Astrocyte (in vitro differentiated cells and primary cell): ENCODE data around the gene TBC1D5. TPM values are rescaled to one million over a fixed set of nuclear protein-coding genes. Genes with fewer than 3 reads are reported as not detected.

Source experiments
- DNase-seq: peaks from one replicate; pipeline ENCODE4 v3.0.0-alpha.2; 2010; ENCODE audit warnings: low read depth
- FAIRE-seq: peaks from 2 replicates; lab custom pipeline; 2011; peaks lifted over from hg19 to GRCh38; lab: Jason Lieb, UNC
- H2AFZ ChIP-seq: 2 replicates; pipeline ENCODE4 v1.6.0; 2012; ENCODE audit warnings: low read depth, low read length, inconsistent platforms
- H3K27ac ChIP-seq: 2 replicates; pipeline ENCODE4 v1.5.1; 2011; ENCODE audit warnings: low read depth, low read length, inconsistent platforms
- H3K27me3 ChIP-seq: 2 replicates; pipeline ENCODE4 v1.6.0; 2011; ENCODE audit warnings: low read length, inconsistent platforms; ENCODE audit not compliant: insufficient read depth
- H3K36me3 ChIP-seq: 2 replicates; pipeline ENCODE4 v1.5.1; 2011; ENCODE audit warnings: low read length, inconsistent platforms; ENCODE audit not compliant: insufficient read depth
- H3K4me1 ChIP-seq: 2 replicates; pipeline ENCODE4 v1.5.1; 2011; ENCODE audit warnings: low read length, inconsistent platforms; ENCODE audit not compliant: insufficient read depth
- H3K4me2 ChIP-seq: 2 replicates; pipeline ENCODE4 v1.6.0; 2012; ENCODE audit warnings: low read length, inconsistent platforms
- H3K4me3 ChIP-seq: 2 replicates; pipeline ENCODE4 v1.5.1; 2011; ENCODE audit warnings: low read depth, mild to moderate bottlenecking, low read length, inconsistent platforms; ENCODE audit not compliant: insufficient read depth
- H3K79me2 ChIP-seq: 2 replicates; pipeline ENCODE4 v1.6.0; 2012; ENCODE audit warnings: mild to moderate bottlenecking, low read length, inconsistent platforms; ENCODE audit not compliant: insufficient read depth
- H3K9ac ChIP-seq: 2 replicates; pipeline ENCODE4 v1.6.0; 2012; ENCODE audit warnings: mild to moderate bottlenecking, low read length, inconsistent platforms
- H3K9me3 ChIP-seq: 2 replicates; pipeline ENCODE4 v1.5.1; 2012; ENCODE audit warnings: low read depth, mild to moderate bottlenecking, low read length, inconsistent platforms; ENCODE audit not compliant: insufficient read depth
- H4K20me1 ChIP-seq: 2 replicates; pipeline ENCODE4 v1.6.0; 2012; ENCODE audit warnings: low read length, inconsistent platforms; ENCODE audit not compliant: insufficient read depth
- H3K27ac Mint-ChIP-seq: one replicate; pipeline ENCODE4 v1.8.0; 2021; ENCODE audit warnings: mild to moderate bottlenecking, mixed read lengths; ENCODE audit not compliant: unreplicated experiment
- H3K27me3 Mint-ChIP-seq: one replicate; pipeline ENCODE4 v1.8.0; 2021; ENCODE audit warnings: low read depth, mixed read lengths; ENCODE audit not compliant: unreplicated experiment
- H3K36me3 Mint-ChIP-seq: one replicate; pipeline ENCODE4 v1.8.0; 2021; ENCODE audit warnings: low read depth, mixed read lengths; ENCODE audit not compliant: unreplicated experiment
- H3K4me1 Mint-ChIP-seq: one replicate; pipeline ENCODE4 v1.8.0; 2021; ENCODE audit warnings: low read depth, mixed read lengths; ENCODE audit not compliant: unreplicated experiment
- H3K4me3 Mint-ChIP-seq: one replicate; pipeline ENCODE4 v1.8.0; 2021; ENCODE audit warnings: mild to moderate bottlenecking, moderate library complexity, mixed read lengths; ENCODE audit not compliant: unreplicated experiment
- H3K9me3 Mint-ChIP-seq: one replicate; pipeline ENCODE4 v1.8.0; 2021; ENCODE audit warnings: mild to moderate bottlenecking, mixed read lengths; ENCODE audit not compliant: unreplicated experiment
- CTCF ChIP-seq: IDR thresholded peaks from 2 replicates; pipeline ENCODE4 v1.5.1; 2011; ENCODE audit warnings: low read depth, mild to moderate bottlenecking, inconsistent platforms, low read length, moderate library complexity; ENCODE audit not compliant: insufficient read depth
- EZH2 ChIP-seq: IDR thresholded peaks from 2 replicates; pipeline ENCODE4 v1.6.1; 2012; ENCODE audit warnings: mild to moderate bottlenecking, low read length, inconsistent platforms; ENCODE audit not compliant: insufficient read depth
- total RNA-seq: library from RNA; stranded (reverse); gene quantifications from 2 replicates; pipeline ENCODE4 v1.2.1, GENCODE V29; 2021

The TBC1D5 gene
- total RNA-seq, 1 donor from 2014 or later: 23.0 TPM

GRCh38 chr3:17581421-17582080 is 160.9 kb downstream of the TBC1D5 start:
- FAIRE-seq: no peak
- peaks cover 13% of the 10 kb centered on the region for H3K4me1 Mint-ChIP-seq

GRCh38 chr3:17580901-17581300 is 161.5 kb downstream of the TBC1D5 start:
- Histone ChIP-seq H3K4me1 (no peaks in the 10 kb centered on the region), H3K9ac (no peak overlapping the region), H3K79me2 (no peaks in the 10 kb centered on the region), H3K4me2 (no peak overlapping the region), H3K9me3 (no peaks in the 10 kb centered on the region), H4K20me1 (no peaks in the 10 kb centered on the region), H3K36me3 (no peaks in the 10 kb centered on the region), H3K4me3 (no peak overlapping the region), H3K27me3 (no peaks in the 10 kb centered on the region), H3K27ac (no peak overlapping the region), H2AFZ (no peak overlapping the region)
- peaks cover 11% of the 10 kb centered on the region for H3K4me1 Mint-ChIP-seq
- H3K36me3 Mint-ChIP-seq: no peaks in the 10 kb centered on the region
- H3K27me3 Mint-ChIP-seq: no peaks in the 10 kb centered on the region
- DNase-seq: no peak
- no peak for FAIRE-seq
- H3K27ac Mint-ChIP-seq: no peak overlapping the region
- H3K4me3 Mint-ChIP-seq: no peak overlapping the region
- TF ChIP-seq EZH2 (no peak), CTCF (no peak)
- H3K9me3 Mint-ChIP-seq: no peaks in the 10 kb centered on the region

More at GRCh38 chr3:17581421-17582080, 160.9 kb downstream of the TBC1D5 start:
- Histone ChIP-seq H3K4me2 (no peak overlapping the region), H3K27ac (no peak overlapping the region), H3K79me2 (no peaks in the 10 kb centered on the region), H3K4me1 (no peaks in the 10 kb centered on the region), H4K20me1 (no peaks in the 10 kb centered on the region), H3K9me3 (no peaks in the 10 kb centered on the region), H3K9ac (no peak overlapping the region), H2AFZ (no peak overlapping the region), H3K4me3 (no peak overlapping the region), H3K27me3 (no peaks in the 10 kb centered on the region), H3K36me3 (no peaks in the 10 kb centered on the region)
- H3K36me3 Mint-ChIP-seq: no peaks in the 10 kb centered on the region
- no peak overlapping the region for H3K27ac Mint-ChIP-seq
- no peaks in the 10 kb centered on the region for H3K9me3 Mint-ChIP-seq
- H3K27me3 Mint-ChIP-seq: no peaks in the 10 kb centered on the region
- no peak for TF ChIP-seq CTCF
- no peak for TF ChIP-seq EZH2
- H3K4me3 Mint-ChIP-seq: no peak overlapping the region
- DNase-seq: peak; percentile 2
